MM.1S (cell line): ENCODE results near the gene NPR3.

ENCODE experiments used
- DNase-seq: peaks from one replicate; pipeline ENCODE4 v3.0.0-alpha.2; 2015
- H2AFZ ChIP-seq: fragments of 300-600 bp; sonication (generic); 2 replicates; pipeline ENCODE4 v1.6.0; 2016; ENCODE audit warnings: antibody characterized with exemption, low read length
- H3F3A ChIP-seq: fragments of 300-600 bp; sonication (generic); 2 replicates; pipeline ENCODE4 v1.6.1; 2016; ENCODE audit warnings: mild to moderate bottlenecking, antibody characterized with exemption, low read length, moderate library complexity, mixed read lengths; ENCODE audit not compliant: insufficient read depth
- H3K27ac ChIP-seq: fragments of 300-600 bp; sonication (generic); 2 replicates; pipeline ENCODE4 v1.5.1; 2016; ENCODE audit warnings: mild to moderate bottlenecking, low read length
- H3K27me3 ChIP-seq: fragments of 300-600 bp; sonication (generic); replicated peaks from 2 replicates; pipeline ENCODE4 v1.6.0; 2016; ENCODE audit warnings: low read length; ENCODE audit not compliant: insufficient read depth
- H3K36me3 ChIP-seq: fragments of 300-600 bp; sonication (generic); replicated peaks from 2 replicates; pipeline ENCODE4 v1.6.1; 2016; ENCODE audit warnings: mild to moderate bottlenecking, low read length, mixed read lengths; ENCODE audit not compliant: insufficient read depth
- H3K4me1 ChIP-seq: fragments of 300-600 bp; sonication (generic); 2 replicates; pipeline ENCODE4 v1.6.1; 2016; ENCODE audit warnings: low read length, mixed read lengths
- H3K4me2 ChIP-seq: fragments of 300-600 bp; sonication (generic); 2 replicates; pipeline ENCODE4 v1.6.0; 2016; ENCODE audit warnings: low read depth, low read length
- H3K4me3 ChIP-seq: fragments of 300-600 bp; sonication (generic); 2 replicates; pipeline ENCODE4 v1.5.1; 2016; ENCODE audit warnings: low read length, mixed read lengths
- H3K79me2 ChIP-seq: fragments of 300-600 bp; sonication (generic); 2 replicates; pipeline ENCODE4 v1.6.1; 2016; ENCODE audit warnings: mixed run types, low read length, mixed read lengths
- H3K9ac ChIP-seq: fragments of 300-600 bp; sonication (generic); 2 replicates; pipeline ENCODE4 v1.6.1; 2016; ENCODE audit warnings: low read length, mixed read lengths
- H3K9me2 ChIP-seq: fragments of 300-600 bp; sonication (generic); replicated peaks from 2 replicates; pipeline ENCODE4 v1.6.1; 2016; ENCODE audit warnings: mild to moderate bottlenecking, low read length, mixed read lengths; ENCODE audit not compliant: insufficient read depth
- H3K9me3 ChIP-seq: fragments of 300-600 bp; sonication (generic); replicated peaks from 2 replicates; pipeline ENCODE4 v1.6.1; 2016; ENCODE audit warnings: mild to moderate bottlenecking, low read length, mixed read lengths; ENCODE audit not compliant: insufficient read depth
- H4K20me1 ChIP-seq: fragments of 300-600 bp; sonication (generic); 2 replicates; pipeline ENCODE4 v1.6.1; 2016; ENCODE audit warnings: mild to moderate bottlenecking, low read length, moderate library complexity, mixed read lengths; ENCODE audit not compliant: insufficient read depth
- CTCF ChIP-seq: fragments of 300-600 bp; sonication (generic); IDR thresholded peaks from 2 replicates; pipeline ENCODE4 v1.5.1; 2016; ENCODE audit warnings: antibody characterized with exemption, low read length, mixed read lengths
- EZH2 ChIP-seq: fragments of 300-600 bp; sonication (generic); optimal IDR thresholded peaks from 2 replicates; pipeline ENCODE3; 2017; ENCODE audit warnings: low read depth, mild to moderate bottlenecking, antibody characterized with exemption, low read length, mixed read lengths
- EZH2phosphoT487 ChIP-seq: fragments of 300-600 bp; sonication (generic); IDR thresholded peaks from 2 replicates; pipeline ENCODE4 v1.6.1; 2018; ENCODE audit warnings: antibody characterized with exemption, low read length

Gene NPR3

GRCh38 chr5:32778403-32778802 lies 67.3 kb downstream of the NPR3 start:
- Histone ChIP-seq H3K27ac (no peak overlapping the region), H2AFZ (no peak overlapping the region)

GRCh38 chr5:32779754-32780415 lies 68.8 kb downstream of the NPR3 start:
- Histone ChIP-seq H3K4me3 (no peak overlapping the region), H3F3A (no peaks in the 10 kb centered on the region), H3K27me3 (no peaks in the 10 kb centered on the region), H3K36me3 (no peaks in the 10 kb centered on the region), H3K9me3 (no peaks in the 10 kb centered on the region), H3K9ac (no peak overlapping the region), H3K4me2 (no peak overlapping the region), H3K27ac (no peak overlapping the region), H3K79me2 (no peaks in the 10 kb centered on the region), H3K9me2 (no peaks in the 10 kb centered on the region), H3K4me1 (no peaks in the 10 kb centered on the region), H4K20me1 (no peaks in the 10 kb centered on the region), H2AFZ (no peak overlapping the region)
- TF ChIP-seq EZH2 (no peak), CTCF (no peak), EZH2phosphoT487 (no peak)
- DNase-seq, result no peak

More at GRCh38 chr5:32778403-32778802, 67.3 kb downstream of the NPR3 start:
- Histone ChIP-seq H3K9me3 (no peaks in the 10 kb centered on the region), H3F3A (no peaks in the 10 kb centered on the region), H4K20me1 (no peaks in the 10 kb centered on the region), H3K4me1 (no peaks in the 10 kb centered on the region), H3K4me2 (no peak overlapping the region), H3K4me3 (no peak overlapping the region), H3K9ac (no peak overlapping the region), H3K9me2 (no peaks in the 10 kb centered on the region), H3K79me2 (no peaks in the 10 kb centered on the region), H3K27me3 (no peaks in the 10 kb centered on the region), H3K36me3 (no peaks in the 10 kb centered on the region)
- DNase-seq, result no peak
- TF ChIP-seq CTCF (no peak), EZH2 (no peak), EZH2phosphoT487 (no peak)

- no peak overlapping the region for H2AFZ ChIP-seq
- no peak overlapping the region for H3K4me3 ChIP-seq
- TF ChIP-seq EZH2, result no peak
- TF ChIP-seq CTCF, result no peak
- no peak for TF ChIP-seq EZH2phosphoT487
- no peaks in the 10 kb centered on the region for H3K9me2 ChIP-seq
- no peak overlapping the region for H3K9ac ChIP-seq
- DNase-seq, result no peak
- no peaks in the 10 kb centered on the region for H3K79me2 ChIP-seq
- H3F3A ChIP-seq, result no peaks in the 10 kb centered on the region
- no peak overlapping the region for H3K4me2 ChIP-seq
- no peaks in the 10 kb centered on the region for H3K27me3 ChIP-seq
- H3K9me3 ChIP-seq, result no peaks in the 10 kb centered on the region
- H4K20me1 ChIP-seq, result no peaks in the 10 kb centered on the region
- no peaks in the 10 kb centered on the region for H3K36me3 ChIP-seq
- H3K4me1 ChIP-seq, result no peaks in the 10 kb centered on the region
- no peak overlapping the region for H3K27ac ChIP-seq
Measured at GRCh38 chr5:32780508-32780919, 69.4 kb downstream of the NPR3 start.
